Measurements from ENCODE around the gene LRIG3.

DNA sequence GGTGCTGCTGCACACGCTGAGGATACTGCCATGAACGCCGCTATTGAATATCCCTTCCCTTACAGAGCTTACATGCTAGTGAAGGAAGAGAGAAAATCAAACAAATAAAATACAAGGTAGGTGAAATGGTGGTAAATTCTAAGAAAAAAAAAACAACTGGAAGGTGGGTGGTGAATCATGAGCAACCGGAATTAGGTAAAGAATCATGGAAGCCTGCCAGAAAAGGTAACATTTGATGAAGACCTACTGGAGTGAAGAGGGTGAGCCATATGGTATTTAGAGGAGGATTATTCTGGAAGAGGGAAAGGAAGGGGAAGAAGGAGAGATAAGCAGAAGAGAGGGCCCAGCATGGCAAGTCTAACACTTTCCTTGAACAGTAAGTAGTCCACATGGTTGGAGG is 76.1 kb downstream of the LRIG3 start:
- TF ChIP-seq, protein P1, sequence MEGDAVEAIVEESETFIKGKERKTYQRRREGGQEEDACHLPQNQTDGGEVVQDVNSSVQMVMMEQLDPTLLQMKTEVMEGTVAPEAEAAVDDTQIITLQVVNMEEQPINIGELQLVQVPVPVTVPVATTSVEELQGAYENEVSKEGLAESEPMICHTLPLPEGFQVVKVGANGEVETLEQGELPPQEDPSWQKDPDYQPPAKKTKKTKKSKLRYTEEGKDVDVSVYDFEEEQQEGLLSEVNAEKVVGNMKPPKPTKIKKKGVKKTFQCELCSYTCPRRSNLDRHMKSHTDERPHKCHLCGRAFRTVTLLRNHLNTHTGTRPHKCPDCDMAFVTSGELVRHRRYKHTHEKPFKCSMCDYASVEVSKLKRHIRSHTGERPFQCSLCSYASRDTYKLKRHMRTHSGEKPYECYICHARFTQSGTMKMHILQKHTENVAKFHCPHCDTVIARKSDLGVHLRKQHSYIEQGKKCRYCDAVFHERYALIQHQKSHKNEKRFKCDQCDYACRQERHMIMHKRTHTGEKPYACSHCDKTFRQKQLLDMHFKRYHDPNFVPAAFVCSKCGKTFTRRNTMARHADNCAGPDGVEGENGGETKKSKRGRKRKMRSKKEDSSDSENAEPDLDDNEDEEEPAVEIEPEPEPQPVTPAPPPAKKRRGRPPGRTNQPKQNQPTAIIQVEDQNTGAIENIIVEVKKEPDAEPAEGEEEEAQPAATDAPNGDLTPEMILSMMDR (IDR thresholded peaks at IDR 0.05): no peak
- no peak for TF ChIP-seq POLR2AphosphoS5 (IDR thresholded peaks at IDR 0.05)
- no peak for TF ChIP-seq POLR2A (IDR thresholded peaks at IDR 0.05)

Measured in prostate gland (tissue), 2 donors.